SJCRH30 (cell line): ENCODE results near the gene MACC1. TPM values are rescaled to one million over a fixed set of nuclear protein-coding genes. Genes with fewer than 3 reads are reported as not detected.
"Not testable (repeated sequence)": the region's sequence is repeated elsewhere in the genome, so short reads cannot be mapped to it uniquely, and the experiment has no call there.

Experiments used
- DNase-seq, 2 experiments: peaks; one replicate each; pipeline ENCODE4 v3.0.0-alpha.2; 2015 to 2020
- H3K27ac ChIP-seq: fragments of 250-450 bp; sonication (Bioruptor Pico); 2 replicates; pipeline ENCODE4 v1.5.1; 2020; ENCODE audit warnings: mild to moderate bottlenecking, moderate library complexity
- H3K27me3 ChIP-seq: fragments of 250-450 bp; sonication (Bioruptor Pico); 2 replicates; pipeline ENCODE4 v1.5.1; 2020; ENCODE audit warnings: mild to moderate bottlenecking, moderate library complexity
- H3K36me3 ChIP-seq: fragments of 250-450 bp; sonication (Bioruptor Pico); 2 replicates; pipeline ENCODE4 v1.5.1; 2020; ENCODE audit warnings: mild to moderate bottlenecking, moderate library complexity
- H3K4me1 ChIP-seq: fragments of 250-450 bp; sonication (Bioruptor Pico); 2 replicates; pipeline ENCODE4 v1.5.1; 2020; ENCODE audit warnings: mild to moderate bottlenecking, moderate library complexity
- H3K4me3 ChIP-seq: fragments of 250-450 bp; sonication (Bioruptor Pico); 2 replicates; pipeline ENCODE4 v1.5.1; 2020; ENCODE audit warnings: mild to moderate bottlenecking, moderate library complexity
- H3K9me3 ChIP-seq: fragments of 250-450 bp; sonication (Bioruptor Pico); replicated peaks from 2 replicates; pipeline ENCODE4 v1.5.1; 2020; ENCODE audit warnings: mild to moderate bottlenecking, moderate library complexity
- total RNA-seq: library from RNA; depleted of rRNA; stranded (reverse); fragments of >200 nt; shearing (Covaris generic); gene quantifications from 2 replicates; pipeline ENCODE4 v1.2.3, GENCODE V29; 2014

MACC1 gene
- total RNA-seq, 1 experiment from 2014 or later: 0.08 TPM

DNA sequence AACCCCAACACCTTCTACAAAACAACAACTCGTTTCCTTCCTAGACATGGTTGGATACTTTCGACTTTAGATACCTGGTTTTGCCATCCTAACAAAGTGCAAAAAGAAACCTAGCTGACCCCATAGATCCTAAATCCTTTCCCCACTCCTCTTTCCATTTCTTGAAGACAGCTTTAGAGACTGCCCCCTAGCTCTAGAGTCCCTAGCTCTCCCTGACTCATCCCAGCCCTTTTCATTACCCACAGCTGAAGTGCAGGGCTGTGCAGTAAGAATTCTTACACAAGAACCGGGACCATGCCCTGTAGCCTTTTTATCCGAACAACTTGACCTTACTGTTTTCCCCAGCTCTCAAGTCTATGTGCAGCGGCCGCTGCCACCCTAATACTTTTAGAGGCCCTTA is 93.1 kb downstream of the MACC1 start:
- H3K27me3 ChIP-seq, H3K36me3 ChIP-seq, DNase-seq, H3K9me3 ChIP-seq, H3K27ac ChIP-seq, H3K4me1 ChIP-seq, H3K4me3 ChIP-seq: not testable (repeated sequence)

DNA sequence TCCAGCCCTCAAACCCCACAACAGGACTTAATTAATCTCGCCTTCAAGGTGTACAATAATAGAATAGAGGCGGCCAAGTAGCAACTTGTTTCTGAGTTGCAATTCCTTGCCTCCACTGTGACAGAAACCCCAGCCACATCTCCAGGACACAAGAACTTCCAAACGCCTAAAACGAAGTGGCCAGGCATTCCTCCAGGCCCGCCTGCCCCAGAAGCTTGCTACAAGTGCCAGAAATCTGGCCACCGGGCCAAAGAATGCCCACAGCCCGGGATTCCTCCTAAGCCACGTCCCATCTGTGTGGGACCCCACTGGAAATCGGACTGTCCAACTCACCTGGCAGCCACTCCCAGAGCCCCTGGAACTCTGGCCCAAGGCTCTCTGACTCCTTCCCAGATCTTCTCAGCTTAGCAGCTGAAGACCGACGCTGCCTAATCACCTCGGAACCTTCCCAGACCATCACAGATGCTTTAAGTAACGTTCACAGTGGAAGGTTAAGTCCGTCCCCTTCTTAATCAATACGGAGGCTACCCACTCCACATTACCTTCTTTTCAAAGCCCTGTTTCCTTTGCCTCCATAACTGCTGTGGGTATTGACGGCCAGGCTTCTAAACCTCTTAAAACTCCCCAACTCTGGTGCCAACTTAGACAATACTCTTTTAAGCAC is 94.4 kb downstream of the MACC1 start:
- not testable (repeated sequence) for DNase-seq, H3K27me3 ChIP-seq, H3K4me3 ChIP-seq, H3K36me3 ChIP-seq, H3K27ac ChIP-seq, H3K9me3 ChIP-seq, H3K4me1 ChIP-seq

DNA sequence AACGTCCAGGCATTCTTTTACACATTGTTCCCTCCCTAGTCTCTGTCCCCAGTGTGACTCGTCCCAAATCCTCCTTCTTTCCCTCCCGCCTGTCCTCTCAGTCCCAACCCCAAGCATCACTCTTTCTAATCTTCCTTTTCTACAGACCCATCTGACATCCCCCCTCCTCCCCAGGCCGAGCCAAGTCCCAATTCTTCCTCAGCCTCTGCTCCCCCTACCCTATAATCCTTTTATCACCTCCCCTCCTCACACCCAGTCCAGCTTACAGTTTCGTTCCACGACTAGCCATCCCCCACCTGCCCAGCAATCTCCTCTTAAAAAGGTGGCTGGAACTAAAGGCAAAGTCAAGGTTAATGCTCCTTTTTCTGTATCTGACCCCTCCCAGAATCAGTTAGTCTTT is 95.1 kb downstream of the MACC1 start:
- Histone ChIP-seq H3K27me3 (no peaks in the 10 kb centered on the region), H3K27ac (no peak overlapping the region), H3K4me1 (no peaks in the 10 kb centered on the region), H3K9me3 (no peaks in the 10 kb centered on the region), H3K36me3 (no peaks in the 10 kb centered on the region), H3K4me3 (no peak overlapping the region)
- DNase-seq: no peak

DNA sequence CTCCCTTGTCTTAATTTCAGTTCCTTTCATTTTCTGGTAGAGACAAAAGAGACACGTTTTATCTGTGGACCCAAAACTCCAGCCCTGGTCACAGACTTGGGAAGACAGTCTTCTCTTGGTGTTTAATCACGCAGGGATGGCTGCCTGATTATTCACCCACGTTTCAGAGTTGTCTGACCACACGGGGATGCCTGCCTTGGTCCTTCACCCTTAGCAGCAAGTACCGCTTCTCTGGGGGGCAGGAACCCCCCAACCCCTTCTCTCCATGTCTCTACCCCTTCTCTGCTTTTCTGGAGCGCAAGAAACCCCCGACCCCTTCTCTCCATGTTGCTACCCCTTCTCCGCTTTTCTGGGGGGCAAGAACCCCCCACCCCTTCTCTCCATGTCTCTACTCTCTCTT is 95.8 kb downstream of the MACC1 start:
- no peak overlapping the region for H3K4me3 ChIP-seq
- H3K27ac ChIP-seq: no peak overlapping the region
- H3K9me3 ChIP-seq: no peaks in the 10 kb centered on the region
- DNase-seq: no peak
- H3K27me3 ChIP-seq: no peaks in the 10 kb centered on the region
- no peaks in the 10 kb centered on the region for H3K4me1 ChIP-seq
- no peaks in the 10 kb centered on the region for H3K36me3 ChIP-seq

DNA sequence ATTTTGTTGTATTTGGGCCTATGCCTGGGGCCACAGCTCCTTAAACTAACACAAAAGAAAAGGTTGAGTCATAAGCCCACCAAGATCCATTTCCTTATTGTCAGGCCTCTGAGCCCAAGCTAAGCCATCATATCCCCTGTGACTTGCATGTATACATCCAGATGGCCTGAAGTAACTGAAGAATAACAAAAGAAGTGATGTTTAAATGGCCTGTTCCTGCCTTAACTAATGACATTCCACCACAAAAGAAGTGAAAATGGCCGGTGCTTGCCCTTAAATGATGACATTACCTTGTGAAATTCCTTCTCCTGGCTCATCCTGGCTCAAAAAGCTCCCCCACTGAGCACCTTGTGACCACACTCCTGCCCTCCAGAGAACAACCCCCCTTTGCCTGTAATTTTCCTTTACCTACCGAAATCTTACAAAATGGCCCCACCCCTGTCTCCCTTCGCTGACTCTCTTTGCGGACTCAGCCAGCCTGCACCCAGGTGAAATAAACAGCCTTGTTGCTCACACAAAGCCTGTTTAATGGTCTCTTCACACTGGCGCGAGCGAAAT is 96.5 kb downstream of the MACC1 start:
- not testable (repeated sequence) for H3K27ac ChIP-seq, H3K4me3 ChIP-seq, H3K36me3 ChIP-seq, H3K9me3 ChIP-seq, DNase-seq, H3K27me3 ChIP-seq, H3K4me1 ChIP-seq

DNA sequence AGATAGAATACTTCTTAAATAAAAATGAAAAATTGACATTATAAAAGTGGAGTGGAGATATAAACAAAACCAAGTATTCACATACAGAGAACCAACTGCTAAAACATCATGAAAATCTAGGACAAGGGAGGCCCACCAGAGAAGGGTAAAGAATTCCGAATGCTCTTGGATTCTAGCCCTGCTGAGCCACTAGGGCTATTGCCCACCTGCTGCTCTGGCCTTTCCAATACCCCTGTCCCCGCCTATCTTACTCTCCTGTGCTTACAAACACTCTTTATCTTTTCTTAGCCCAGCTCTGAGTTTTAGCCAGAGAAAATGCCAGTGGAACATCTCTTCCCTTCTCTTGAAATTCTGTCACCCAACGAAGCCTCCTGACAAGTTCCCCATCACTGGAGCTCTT is 100.3 kb downstream of the MACC1 start:
- H3K27me3 ChIP-seq: no peaks in the 10 kb centered on the region
- H3K4me3 ChIP-seq: no peak overlapping the region
- DNase-seq: peak in 1 of 2 experiments; percentile 31
- no peaks in the 10 kb centered on the region for H3K4me1 ChIP-seq
- no peaks in the 10 kb centered on the region for H3K9me3 ChIP-seq
- H3K27ac ChIP-seq: no peak overlapping the region
- H3K36me3 ChIP-seq: no peaks in the 10 kb centered on the region

DNA sequence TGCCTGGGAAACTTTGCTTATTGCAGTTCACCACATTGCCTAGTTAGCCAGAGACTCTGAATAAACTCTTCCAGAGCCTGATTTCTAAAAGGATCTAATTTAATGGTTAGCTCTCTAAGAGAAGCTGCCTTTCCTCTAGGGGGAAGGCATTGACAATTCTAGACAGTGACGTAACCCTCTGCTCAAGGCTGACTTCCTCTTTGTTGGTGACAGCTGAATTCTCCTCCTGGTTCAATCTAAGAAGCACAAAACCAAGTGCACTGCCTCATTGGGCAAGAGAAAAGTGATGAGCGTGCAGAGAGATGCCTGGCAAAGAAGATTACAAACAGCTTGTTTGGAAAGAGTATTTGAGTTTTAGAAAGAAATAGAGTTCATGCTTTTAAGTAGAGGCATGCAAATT is 102.7 kb downstream of the MACC1 start:
- no peak overlapping the region for H3K27ac ChIP-seq
- H3K4me3 ChIP-seq: no peak overlapping the region
- no peaks in the 10 kb centered on the region for H3K27me3 ChIP-seq
- no peak for DNase-seq
- H3K36me3 ChIP-seq: no peaks in the 10 kb centered on the region
- H3K4me1 ChIP-seq: no peaks in the 10 kb centered on the region
- H3K9me3 ChIP-seq: no peaks in the 10 kb centered on the region

DNA sequence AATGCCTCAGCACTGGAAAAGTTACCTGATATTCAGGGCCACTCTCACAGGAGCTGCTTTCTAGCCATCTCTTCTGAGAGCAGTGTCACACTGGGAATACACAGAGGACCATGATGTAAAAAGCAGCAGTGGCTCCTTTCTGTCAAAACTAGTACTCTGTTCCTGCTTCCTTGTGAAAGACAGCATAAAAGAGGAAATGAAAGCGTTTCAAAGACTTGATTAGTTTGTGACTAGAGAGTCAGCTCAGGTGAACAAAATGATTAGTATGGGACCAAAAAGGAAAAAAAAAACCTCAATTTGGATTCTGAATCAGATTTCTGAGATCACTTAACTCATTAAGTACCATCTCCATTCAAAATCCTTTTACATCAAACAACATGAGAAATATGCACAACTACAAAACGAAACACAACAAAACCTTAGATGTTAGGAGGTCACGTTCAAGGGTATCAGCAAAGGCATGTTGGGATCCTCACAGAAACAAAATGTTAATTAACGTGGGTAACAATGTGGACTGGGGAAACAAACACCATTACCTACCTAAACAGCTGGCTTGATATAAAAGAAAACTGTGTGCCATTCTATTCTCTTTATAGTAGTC is 103.7 kb downstream of the MACC1 start:
- Histone ChIP-seq H3K4me3 (no peak overlapping the region), H3K27ac (no peak overlapping the region), H3K4me1 (no peaks in the 10 kb centered on the region), H3K27me3 (no peaks in the 10 kb centered on the region), H3K36me3 (no peaks in the 10 kb centered on the region), H3K9me3 (no peaks in the 10 kb centered on the region)
- DNase-seq: no peak

DNA sequence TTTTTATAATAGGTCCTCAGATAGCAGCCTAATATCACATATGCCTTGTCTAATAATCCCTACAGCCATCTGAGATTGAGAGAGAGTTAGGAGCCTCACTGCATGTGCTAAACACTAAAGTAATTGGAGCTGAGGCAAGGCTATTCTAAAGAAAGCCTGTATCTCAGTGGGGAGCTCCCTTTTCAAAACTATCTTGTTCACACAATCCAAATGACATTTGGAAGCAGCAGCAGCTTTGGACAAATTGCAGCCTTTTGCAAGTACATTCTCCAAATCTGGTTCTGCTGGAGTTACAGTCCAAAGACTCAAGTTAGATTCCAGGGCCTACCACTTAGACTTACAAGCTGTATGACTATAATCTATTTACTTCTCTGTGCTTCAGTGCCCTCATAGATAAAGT is 104.5 kb downstream of the MACC1 start:
- Histone ChIP-seq H3K27ac (no peak overlapping the region), H3K27me3 (no peaks in the 10 kb centered on the region), H3K4me3 (no peak overlapping the region), H3K9me3 (no peaks in the 10 kb centered on the region), H3K36me3 (no peaks in the 10 kb centered on the region), H3K4me1 (no peaks in the 10 kb centered on the region)
- DNase-seq: no peak

DNA sequence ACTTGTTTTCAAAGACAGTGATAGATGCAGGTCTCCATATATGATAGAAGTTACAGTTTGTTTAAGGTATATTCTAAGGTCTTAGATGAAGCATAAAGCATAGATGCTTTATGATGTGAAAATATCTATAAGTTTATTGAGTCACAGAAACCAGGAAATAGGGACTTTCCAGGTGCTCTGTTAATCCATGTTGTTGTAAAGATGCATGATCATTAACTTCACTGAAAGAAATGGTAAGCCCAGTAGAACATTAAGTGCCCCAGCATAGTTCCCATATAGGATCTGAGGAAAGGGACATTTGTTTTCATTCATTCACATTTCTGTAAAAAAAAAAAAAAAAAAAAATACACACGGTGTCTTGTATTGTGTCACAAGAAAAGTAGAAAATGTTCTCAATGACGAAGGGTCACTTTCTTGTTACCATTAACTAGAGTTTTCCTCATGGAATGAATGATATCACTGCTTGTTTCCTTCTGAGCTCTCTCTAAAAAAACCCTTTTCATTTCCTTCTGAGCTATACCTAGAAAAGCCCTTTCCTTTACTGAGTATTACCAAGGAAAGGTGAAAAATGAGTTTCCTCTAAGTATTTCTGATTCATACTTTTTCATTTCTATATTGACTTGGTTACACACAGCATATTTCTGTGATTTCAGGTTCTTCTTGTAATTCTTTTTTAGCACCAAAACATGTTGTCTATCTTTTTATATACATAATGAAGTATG is 105.2 kb downstream of the MACC1 start:
- Histone ChIP-seq H3K4me1 (no peaks in the 10 kb centered on the region), H3K9me3 (no peaks in the 10 kb centered on the region)
- no peak for DNase-seq

DNA sequence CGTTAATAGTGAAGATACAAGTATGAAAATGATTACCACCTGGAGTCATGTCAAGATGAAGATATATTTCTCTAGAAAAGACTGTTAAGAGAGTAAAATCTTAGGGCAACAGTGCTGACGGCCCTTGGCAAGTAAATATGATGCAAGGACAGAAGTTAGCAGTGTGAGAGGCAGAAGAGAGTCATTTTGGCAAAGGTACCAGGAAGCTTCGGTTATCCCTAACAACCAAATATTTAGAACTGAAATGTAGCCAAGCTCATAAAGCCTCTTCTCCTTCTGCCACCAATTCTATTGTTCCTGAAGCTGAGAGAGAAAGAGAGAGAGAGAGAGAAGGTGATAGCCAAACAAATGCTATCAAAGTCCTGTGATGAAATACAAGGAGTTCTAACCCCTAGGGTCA is 109.6 kb downstream of the MACC1 start:
- no peaks in the 10 kb centered on the region for H3K27me3 ChIP-seq
- no peak overlapping the region for H3K27ac ChIP-seq
- H3K4me1 ChIP-seq: no peaks in the 10 kb centered on the region
- DNase-seq: no peak
- no peaks in the 10 kb centered on the region for H3K36me3 ChIP-seq
- H3K4me3 ChIP-seq: no peak overlapping the region
- no peaks in the 10 kb centered on the region for H3K9me3 ChIP-seq

More for the DNA sequence above, 105.2 kb downstream of the MACC1 start:
- H3K27ac ChIP-seq: no peak overlapping the region
- H3K27me3 ChIP-seq: no peaks in the 10 kb centered on the region
- no peaks in the 10 kb centered on the region for H3K36me3 ChIP-seq
- no peak overlapping the region for H3K4me3 ChIP-seq

DNA sequence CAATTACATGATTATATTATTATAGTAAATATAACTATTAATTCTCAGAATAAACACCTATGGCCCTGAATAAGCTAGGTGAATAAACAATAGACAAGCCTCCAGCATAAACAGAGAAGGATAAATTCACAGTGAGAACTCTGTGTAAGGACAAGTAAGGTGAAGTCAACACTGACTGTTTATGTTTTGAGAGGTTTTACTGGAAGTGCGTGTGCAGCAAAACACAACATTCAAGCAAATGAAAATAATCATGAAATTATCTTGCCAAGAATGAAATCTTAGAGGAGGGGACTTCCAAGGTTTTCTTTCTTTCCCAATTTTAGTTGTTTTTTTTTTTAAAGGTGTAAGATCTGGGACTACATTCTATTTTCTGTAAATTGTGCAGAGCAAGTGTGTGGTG is 112.5 kb downstream of the MACC1 start:
- no peaks in the 10 kb centered on the region for H3K4me1 ChIP-seq
- no peaks in the 10 kb centered on the region for H3K36me3 ChIP-seq
- H3K4me3 ChIP-seq: no peak overlapping the region
- H3K27ac ChIP-seq: no peak overlapping the region
- H3K27me3 ChIP-seq: no peaks in the 10 kb centered on the region
- no peak for DNase-seq
- no peaks in the 10 kb centered on the region for H3K9me3 ChIP-seq

DNA sequence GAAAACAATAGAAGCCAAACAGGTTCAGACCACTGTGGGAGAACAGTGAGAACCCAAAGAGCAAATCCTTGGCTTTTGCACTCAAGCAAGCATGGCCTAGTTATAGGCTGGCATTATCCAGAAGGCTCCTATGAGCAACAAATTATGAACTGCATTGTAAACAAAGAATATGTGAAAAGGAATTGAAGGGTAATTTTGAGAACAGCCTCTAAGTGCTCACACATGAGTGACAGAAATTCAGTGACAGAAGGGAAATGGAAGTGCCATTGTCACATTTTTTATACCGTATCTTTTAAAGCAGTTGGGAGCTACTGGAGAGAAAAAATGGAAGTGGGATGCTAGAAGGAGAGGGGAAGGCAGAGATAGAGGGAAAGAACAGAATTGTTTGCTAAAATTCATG is 114.2 kb downstream of the MACC1 start:
- no peaks in the 10 kb centered on the region for H3K27me3 ChIP-seq
- DNase-seq: no peak
- no peaks in the 10 kb centered on the region for H3K4me1 ChIP-seq
- no peak overlapping the region for H3K4me3 ChIP-seq
- no peaks in the 10 kb centered on the region for H3K36me3 ChIP-seq
- no peaks in the 10 kb centered on the region for H3K9me3 ChIP-seq
- no peak overlapping the region for H3K27ac ChIP-seq

DNA sequence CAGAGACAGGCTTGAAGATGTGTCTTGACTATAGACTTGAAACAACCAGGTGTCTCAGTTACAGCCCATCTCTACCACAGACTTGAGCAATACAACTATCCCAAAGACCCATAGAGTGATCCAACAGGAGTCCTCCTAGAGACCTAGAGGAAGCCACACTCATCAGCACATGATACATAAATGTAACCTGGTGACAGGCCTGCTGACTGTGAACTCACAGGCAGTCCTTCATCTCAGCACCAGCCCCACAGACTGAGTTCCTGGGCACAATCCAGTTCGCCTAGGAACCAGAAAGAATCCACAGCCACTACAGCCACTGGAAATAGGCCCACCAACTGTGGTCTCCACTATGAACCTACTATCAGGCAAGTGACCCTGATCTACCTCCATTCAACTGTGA is 121.3 kb downstream of the MACC1 start:
- Histone ChIP-seq H3K27ac (no peak overlapping the region), H3K4me1 (no peaks in the 10 kb centered on the region), H3K36me3 (no peaks in the 10 kb centered on the region), H3K27me3 (no peaks in the 10 kb centered on the region), H3K4me3 (no peak overlapping the region), H3K9me3 (no peaks in the 10 kb centered on the region)
- DNase-seq: no peak

DNA sequence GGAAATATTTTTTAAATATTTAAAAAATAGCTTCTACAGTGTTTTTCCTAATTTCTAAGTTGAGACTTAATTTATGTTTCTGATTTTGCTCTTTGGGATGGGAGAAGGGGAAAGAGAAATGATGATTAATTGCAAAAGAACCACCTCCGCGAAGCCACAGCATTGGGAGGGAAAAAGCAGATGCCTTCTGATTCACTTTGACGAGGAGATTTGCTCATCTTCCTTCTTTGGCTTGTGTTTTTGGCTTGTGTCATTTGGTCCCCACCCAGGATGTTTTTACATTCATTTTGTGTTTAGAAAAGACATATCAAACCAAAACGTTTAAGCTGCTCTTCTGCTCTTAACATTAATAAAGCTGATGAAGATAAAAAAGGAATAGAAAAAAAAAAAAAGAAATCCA is 121.7 kb downstream of the MACC1 start:
- DNase-seq: no peak
- Histone ChIP-seq H3K27ac (no peak overlapping the region), H3K36me3 (no peaks in the 10 kb centered on the region), H3K4me1 (no peaks in the 10 kb centered on the region), H3K27me3 (no peaks in the 10 kb centered on the region), H3K9me3 (no peaks in the 10 kb centered on the region), H3K4me3 (no peak overlapping the region)
